Progenitor cell of endocrine pancreas (in vitro differentiated cells): ENCODE data around the gene CCDC33. TPM values are rescaled to one million over a fixed set of nuclear protein-coding genes. Genes with fewer than 3 reads are reported as not detected.
A peak's percentile ranks its signal among the peaks of the same experiment; 100 is the strongest.

Source experiments
- DNase-seq: peaks from one replicate; pipeline ENCODE4 v3.0.0; 2021; ENCODE audit warnings: low spot score; ENCODE audit not compliant: unreplicated experiment
- H3K27ac Mint-ChIP-seq: 2 replicates; pipeline ENCODE4 v1.8.0; 2021; ENCODE audit warnings: mild to moderate bottlenecking, moderate library complexity, mixed read lengths
- H3K27me3 Mint-ChIP-seq: 2 replicates; pipeline ENCODE4 v1.8.0; 2021; ENCODE audit warnings: mixed read lengths
- H3K36me3 Mint-ChIP-seq: 2 replicates; pipeline ENCODE4 v1.8.0; 2022; ENCODE audit warnings: mixed read lengths; ENCODE audit not compliant: insufficient read depth
- H3K4me1 Mint-ChIP-seq: 2 replicates; pipeline ENCODE4 v1.8.0; 2021; ENCODE audit warnings: low read depth, mixed read lengths
- H3K4me3 Mint-ChIP-seq: 2 replicates; pipeline ENCODE4 v1.8.0; 2021; ENCODE audit warnings: low read depth, mild to moderate bottlenecking, moderate library complexity, mixed read lengths
- H3K9me3 Mint-ChIP-seq: 2 replicates; pipeline ENCODE4 v1.8.0; 2021; ENCODE audit warnings: low read depth, mixed read lengths
- total RNA-seq: library from RNA; stranded (reverse); gene quantifications from 2 replicates; pipeline ENCODE4 v1.2.1, GENCODE V29; 2021
- TF ChIP-seq, protein P1 (sequence below): fragments of 200-600 bp; sonication (generic); IDR thresholded peaks from one replicate; pipeline ENCODE4 v1.5.0; 2021; ENCODE audit warnings: antibody characterized with exemption, mild to moderate bottlenecking; ENCODE audit not compliant: unreplicated experiment

The CCDC33 gene
- total RNA-seq, 1 donor from 2014 or later, result 0.84 TPM

DNA sequence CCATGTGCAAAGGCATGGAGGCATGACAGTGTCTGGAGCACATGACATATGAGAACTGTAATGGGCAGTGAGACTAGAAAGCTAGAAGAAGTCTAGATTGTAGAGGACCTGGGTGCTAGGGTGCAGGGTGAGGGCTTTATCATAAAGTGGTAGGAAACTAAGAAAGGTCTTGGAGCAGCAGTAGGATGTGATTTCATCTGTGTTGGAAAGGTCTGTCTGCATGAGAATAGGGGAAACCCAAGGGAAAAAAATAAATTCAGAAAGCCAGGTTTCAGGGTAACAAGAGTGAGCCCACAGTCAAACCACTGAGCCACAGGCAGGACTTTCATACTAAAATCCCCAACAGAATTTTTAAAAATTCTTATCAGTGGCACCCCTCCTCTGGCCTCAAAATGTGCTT lies 54.5 kb downstream of the CCDC33 start:
- Mint-ChIP-seq H3K4me1 (peaks cover 2% of the 10 kb centered on the region), H3K36me3 (no peaks in the 10 kb centered on the region), H3K4me3 (no peak overlapping the region), H3K27me3 (peaks cover 52% of the 10 kb centered on the region), H3K27ac (peak overlapping the region; percentile 44), H3K9me3 (no peaks in the 10 kb centered on the region)
- TF ChIP-seq, protein P1, sequence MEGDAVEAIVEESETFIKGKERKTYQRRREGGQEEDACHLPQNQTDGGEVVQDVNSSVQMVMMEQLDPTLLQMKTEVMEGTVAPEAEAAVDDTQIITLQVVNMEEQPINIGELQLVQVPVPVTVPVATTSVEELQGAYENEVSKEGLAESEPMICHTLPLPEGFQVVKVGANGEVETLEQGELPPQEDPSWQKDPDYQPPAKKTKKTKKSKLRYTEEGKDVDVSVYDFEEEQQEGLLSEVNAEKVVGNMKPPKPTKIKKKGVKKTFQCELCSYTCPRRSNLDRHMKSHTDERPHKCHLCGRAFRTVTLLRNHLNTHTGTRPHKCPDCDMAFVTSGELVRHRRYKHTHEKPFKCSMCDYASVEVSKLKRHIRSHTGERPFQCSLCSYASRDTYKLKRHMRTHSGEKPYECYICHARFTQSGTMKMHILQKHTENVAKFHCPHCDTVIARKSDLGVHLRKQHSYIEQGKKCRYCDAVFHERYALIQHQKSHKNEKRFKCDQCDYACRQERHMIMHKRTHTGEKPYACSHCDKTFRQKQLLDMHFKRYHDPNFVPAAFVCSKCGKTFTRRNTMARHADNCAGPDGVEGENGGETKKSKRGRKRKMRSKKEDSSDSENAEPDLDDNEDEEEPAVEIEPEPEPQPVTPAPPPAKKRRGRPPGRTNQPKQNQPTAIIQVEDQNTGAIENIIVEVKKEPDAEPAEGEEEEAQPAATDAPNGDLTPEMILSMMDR, result no peak
- no peak for DNase-seq

- TF ChIP-seq, protein P1, result no peak
- Mint-ChIP-seq H3K27ac (no peak overlapping the region), H3K36me3 (no peaks in the 10 kb centered on the region), H3K27me3 (peaks cover 49% of the 10 kb centered on the region), H3K9me3 (no peaks in the 10 kb centered on the region), H3K4me1 (peaks cover 2% of the 10 kb centered on the region), H3K4me3 (no peak overlapping the region)
- peak; percentile 89 for DNase-seq
Measured at GRCh38 chr15:74291101-74292071, 55.3 kb downstream of the CCDC33 start.

DNA sequence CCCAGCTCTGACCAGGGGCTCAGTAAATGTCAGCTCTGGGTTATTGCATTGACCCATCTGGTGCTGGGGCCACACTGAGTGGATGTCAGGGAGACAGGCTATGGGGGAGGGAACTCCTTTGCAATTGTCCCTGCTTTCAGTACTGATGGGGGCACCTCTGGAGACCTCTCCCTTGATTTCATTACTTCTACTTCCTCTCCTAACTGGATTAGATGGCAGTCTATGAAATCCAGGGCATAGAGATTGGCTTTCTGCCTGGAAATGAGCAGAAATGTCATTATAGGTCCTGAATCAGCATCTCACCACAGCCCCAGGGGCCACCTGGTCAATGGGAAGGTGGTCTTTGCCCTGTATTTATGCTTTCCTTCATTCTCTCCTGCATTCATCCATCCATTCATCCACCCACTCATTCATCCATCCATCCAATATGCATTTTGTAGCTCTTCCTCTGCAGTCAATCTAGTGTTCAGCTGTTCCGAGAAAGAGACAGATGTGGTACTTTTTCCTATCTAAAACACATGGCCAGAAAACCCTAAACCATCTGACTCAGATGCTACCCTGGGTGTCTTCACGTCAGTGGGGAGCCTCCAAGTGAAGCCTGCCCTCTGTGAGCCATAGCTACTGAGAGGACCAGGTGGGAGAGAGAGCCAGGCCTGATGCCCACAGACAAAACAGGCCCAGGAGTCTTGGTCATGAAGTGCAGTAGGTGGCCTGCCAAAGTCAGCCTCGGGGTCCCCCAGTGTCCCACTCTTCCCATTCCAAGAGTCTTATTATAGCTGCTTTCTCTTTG lies 57.1 kb downstream of the CCDC33 start:
- H3K9me3 Mint-ChIP-seq, result no peaks in the 10 kb centered on the region
- H3K27ac Mint-ChIP-seq, result no peak overlapping the region
- TF ChIP-seq, protein P1, result no peak
- H3K4me3 Mint-ChIP-seq, result no peak overlapping the region
- no peaks in the 10 kb centered on the region for H3K36me3 Mint-ChIP-seq
- no peak for DNase-seq
- peaks cover 52% of the 10 kb centered on the region for H3K27me3 Mint-ChIP-seq
- peaks cover 2% of the 10 kb centered on the region for H3K4me1 Mint-ChIP-seq

DNA sequence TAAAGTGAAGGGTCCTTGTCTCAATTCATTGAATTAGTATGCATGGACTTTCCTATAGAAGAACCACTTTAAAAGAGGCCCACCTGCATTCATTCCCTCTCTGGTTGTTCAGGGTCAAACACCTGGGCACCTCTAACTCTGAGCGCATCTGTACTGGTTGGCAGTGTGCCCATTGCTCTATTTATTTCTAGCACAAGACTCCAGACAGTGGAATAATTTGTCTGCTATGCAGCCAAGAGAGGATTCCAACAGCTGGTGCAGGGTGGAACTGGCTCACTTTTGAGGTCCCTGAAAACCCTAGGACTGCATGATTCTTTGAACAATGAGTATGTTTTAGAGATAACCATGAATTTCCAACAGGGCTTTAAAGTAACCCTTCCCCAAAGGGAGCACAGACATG lies 57.9 kb downstream of the CCDC33 start:
- peaks cover 46% of the 10 kb centered on the region for H3K27me3 Mint-ChIP-seq
- TF ChIP-seq, protein P1, result no peak
- DNase-seq, result no peak
- H3K9me3 Mint-ChIP-seq, result no peaks in the 10 kb centered on the region
- no peak overlapping the region for H3K4me3 Mint-ChIP-seq
- H3K36me3 Mint-ChIP-seq, result no peaks in the 10 kb centered on the region
- H3K4me1 Mint-ChIP-seq, result peaks cover 2% of the 10 kb centered on the region
- no peak overlapping the region for H3K27ac Mint-ChIP-seq

DNA sequence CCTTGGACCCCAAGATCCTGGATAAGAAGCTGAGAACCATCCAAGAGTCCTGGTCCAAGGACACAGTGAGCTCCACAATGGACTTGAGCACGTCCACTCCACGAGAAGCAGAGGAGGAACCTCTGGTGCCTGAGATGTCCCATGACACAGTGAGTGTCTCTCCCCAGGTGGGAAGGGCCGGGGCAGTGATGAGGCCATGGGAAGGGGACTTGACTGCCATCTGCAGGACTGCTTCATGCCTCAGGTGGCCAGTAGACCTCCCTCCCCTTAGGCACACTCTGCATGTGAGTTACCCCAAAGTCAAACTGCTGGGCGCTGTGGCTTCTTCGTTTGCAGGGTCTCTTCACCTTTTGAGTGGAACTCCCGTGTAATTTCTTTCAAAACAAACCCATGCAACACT lies 59.7 kb downstream of the CCDC33 start:
- Mint-ChIP-seq H3K9me3 (no peaks in the 10 kb centered on the region), H3K27me3 (peaks cover 57% of the 10 kb centered on the region), H3K4me1 (peaks cover 2% of the 10 kb centered on the region), H3K4me3 (no peak overlapping the region), H3K27ac (no peak overlapping the region), H3K36me3 (no peaks in the 10 kb centered on the region)
- TF ChIP-seq, protein P1, result no peak
- DNase-seq, result no peak
